CD4-positive, alpha-beta T cell (primary cell): ENCODE measurements around the gene FCRLB. TPM values are rescaled to one million over a fixed set of nuclear protein-coding genes. Genes with fewer than 3 reads are reported as not detected.
"Not testable (repeated sequence)": the region's sequence is repeated elsewhere in the genome, so short reads cannot be mapped to it uniquely, and the experiment has no call there.

Source experiments
- ATAC-seq: fragments of 200-7000 bp; cut with Tn5 transposase; one replicate; pipeline ENCODE4 v1.10.0; 2022; ENCODE audit warnings: mild to moderate bottlenecking; ENCODE audit not compliant: poor library complexity
- CTCF ChIA-PET: fragments of 350-600 bp; sonication (Branson Sonifier 250); formaldehyde crosslinking; loops from one replicate; lab custom pipeline; 2021; ENCODE audit warnings: antibody characterized with exemption, inconsistent platforms; lab: Charles Lee
- POLR2A ChIA-PET: fragments of 350-600 bp; sonication (Branson Sonifier 250); formaldehyde crosslinking; loops from one replicate; lab custom pipeline; 2021; ENCODE audit warnings: antibody characterized with exemption, inconsistent platforms; lab: Charles Lee
- DNase-seq, 14 experiments: peaks; one replicate each; pipeline ENCODE4 v3.0.0-alpha.2; 2013 to 2020; ENCODE audit warnings: mixed read lengths in 2 of 14
- H3K27ac ChIP-seq, 2 donors: one replicate each; pipeline versions ENCODE4 v1.5.1 to v1.7.0; 2013; ENCODE audit warnings: low read length in 2 of 2, low read depth in 1 of 2, mild to moderate bottlenecking in 1 of 2
- H3K27me3 ChIP-seq, 2 experiments: 1 replicate in 1 of 2; 2 replicates in 1 of 2; pipeline versions ENCODE4 v1.6.1 to v1.7.0; 2013; ENCODE audit warnings: low read length in 2 of 2, control low read depth in 1 of 2, mild to moderate bottlenecking in 1 of 2, moderate library complexity in 1 of 2; ENCODE audit not compliant: insufficient read depth in 2 of 2, control insufficient read depth in 1 of 2
- H3K36me3 ChIP-seq: one replicate; pipeline ENCODE4 v1.6.1; 2013; ENCODE audit warnings: low read length, control low read depth; ENCODE audit not compliant: insufficient read depth
- H3K4me1 ChIP-seq: one replicate; pipeline ENCODE4 v1.6.1; 2013; ENCODE audit warnings: low read length, control low read depth; ENCODE audit not compliant: insufficient read depth
- H3K4me3 ChIP-seq: one replicate; pipeline ENCODE4 v1.5.1; 2013; ENCODE audit warnings: mild to moderate bottlenecking, low read length, moderate library complexity
- H3K9me3 ChIP-seq, 2 experiments: 1 replicate in 1 of 2; 2 replicates in 1 of 2; pipeline versions ENCODE4 v1.6.1 to v1.7.0; 2013; ENCODE audit warnings: low read length in 2 of 2, mild to moderate bottlenecking in 2 of 2, control low read depth in 1 of 2, moderate library complexity in 1 of 2; ENCODE audit not compliant: control insufficient read depth in 1 of 2, insufficient read depth in 1 of 2
- H3K27ac Mint-ChIP-seq: one replicate; pipeline ENCODE4 v1.8.0; 2020; ENCODE audit warnings: mixed read lengths
- H3K27me3 Mint-ChIP-seq: one replicate; pipeline ENCODE4 v1.8.0; 2021; ENCODE audit warnings: mixed read lengths
- H3K36me3 Mint-ChIP-seq: one replicate; pipeline ENCODE4 v1.8.0; 2021; ENCODE audit warnings: low read depth, mixed read lengths
- H3K4me1 Mint-ChIP-seq: one replicate; pipeline ENCODE4 v1.8.0; 2021; ENCODE audit warnings: low read depth, mixed read lengths
- H3K4me3 Mint-ChIP-seq: one replicate; pipeline ENCODE4 v1.8.0; 2020; ENCODE audit warnings: mild to moderate bottlenecking, mixed read lengths
- H3K9me3 Mint-ChIP-seq: one replicate; pipeline ENCODE4 v1.8.0; 2020; ENCODE audit warnings: mixed read lengths
- intact Hi-C, 2 experiments: fragments of 100-400 bp; cut with DNase I in 1 of 2; cut with micrococcal nuclease in 1 of 2; formaldehyde crosslinking; loops; one replicate each; pipeline versions ENCODE4 v1.15.1 to v1.9.0; 2023 to 2025; cut with DNase I, micrococcal nuclease
- total RNA-seq, 174 experiments: library from RNA in 2 of 174; stranded (reverse) in 2 of 174; gene quantifications; one replicate each; pipeline ENCODE4 v1.2.3 and lab custom pipeline; 2021 to 2026
- TF ChIP-seq, protein P1 (sequence below): fragments of 200-600 bp; IDR thresholded peaks from one replicate; pipeline ENCODE4 v1.8.0; 2022; ENCODE audit warnings: antibody characterized with exemption, mild to moderate bottlenecking

The FCRLB gene
- total RNA-seq, 2 experiments from 2014 or later, result 0.11 TPM; not detected in 1

DNA sequence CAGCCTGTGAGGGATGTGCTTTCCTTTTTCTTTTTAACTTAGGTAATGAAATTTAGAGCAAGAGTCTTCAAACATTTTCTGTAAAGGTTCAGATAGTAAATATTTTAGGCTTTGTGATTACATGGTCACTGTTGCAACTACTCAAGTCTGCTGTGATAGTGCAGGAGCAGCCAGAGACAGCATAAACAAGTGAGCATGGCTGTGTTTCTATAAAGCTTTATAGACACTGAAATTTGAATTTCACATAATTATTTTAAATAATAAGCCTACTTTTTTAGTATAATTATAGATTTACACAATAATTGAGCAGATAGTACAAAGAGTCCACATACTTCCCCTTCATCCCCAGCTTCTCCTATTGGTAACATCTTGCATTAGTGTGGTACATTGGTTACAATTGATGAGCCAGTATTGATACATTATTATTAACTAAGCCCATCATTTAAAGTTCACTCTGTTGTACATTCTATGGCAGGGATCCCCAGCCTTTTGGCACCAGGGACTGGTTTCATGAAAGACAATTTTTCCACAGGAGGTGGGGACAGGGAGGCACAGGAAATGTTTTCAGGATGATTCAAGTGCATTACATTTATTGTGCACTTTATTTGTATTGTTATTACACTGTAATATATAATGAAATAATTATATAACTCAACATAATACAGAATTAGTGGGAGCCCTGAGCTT lies 47.8 kb downstream of the FCRLB start:
- Mint-ChIP-seq H3K36me3 (peaks cover 17% of the 10 kb centered on the region), H3K27ac (no peak overlapping the region), H3K4me1 (peaks cover 33% of the 10 kb centered on the region), H3K27me3 (no peaks in the 10 kb centered on the region), H3K4me3 (peak overlapping the region; percentile 77), H3K9me3 (no peaks in the 10 kb centered on the region)
- Histone ChIP-seq H3K36me3 (no peaks in the 10 kb centered on the region), H3K9me3 (no peaks in the 10 kb centered on the region), H3K4me1 (peaks cover 47% of the 10 kb centered on the region), H3K4me3 (no peak overlapping the region), H3K27ac (no peak overlapping the region), H3K27me3 (no peaks in the 10 kb centered on the region)
- TF ChIP-seq, protein P1, sequence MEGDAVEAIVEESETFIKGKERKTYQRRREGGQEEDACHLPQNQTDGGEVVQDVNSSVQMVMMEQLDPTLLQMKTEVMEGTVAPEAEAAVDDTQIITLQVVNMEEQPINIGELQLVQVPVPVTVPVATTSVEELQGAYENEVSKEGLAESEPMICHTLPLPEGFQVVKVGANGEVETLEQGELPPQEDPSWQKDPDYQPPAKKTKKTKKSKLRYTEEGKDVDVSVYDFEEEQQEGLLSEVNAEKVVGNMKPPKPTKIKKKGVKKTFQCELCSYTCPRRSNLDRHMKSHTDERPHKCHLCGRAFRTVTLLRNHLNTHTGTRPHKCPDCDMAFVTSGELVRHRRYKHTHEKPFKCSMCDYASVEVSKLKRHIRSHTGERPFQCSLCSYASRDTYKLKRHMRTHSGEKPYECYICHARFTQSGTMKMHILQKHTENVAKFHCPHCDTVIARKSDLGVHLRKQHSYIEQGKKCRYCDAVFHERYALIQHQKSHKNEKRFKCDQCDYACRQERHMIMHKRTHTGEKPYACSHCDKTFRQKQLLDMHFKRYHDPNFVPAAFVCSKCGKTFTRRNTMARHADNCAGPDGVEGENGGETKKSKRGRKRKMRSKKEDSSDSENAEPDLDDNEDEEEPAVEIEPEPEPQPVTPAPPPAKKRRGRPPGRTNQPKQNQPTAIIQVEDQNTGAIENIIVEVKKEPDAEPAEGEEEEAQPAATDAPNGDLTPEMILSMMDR, result no peak
- intact Hi-C loops, result loop anchor here in 1 of 2 experiments (10.0 kb wide), 2 partner anchors 736 to 796 kb away; partner anchors contain the start of gene UAP1
- POLR2A ChIA-PET, result no interaction called here
- ATAC-seq (no peak), DNase-seq (no peak)
- CTCF ChIA-PET, result interaction anchor here (1.6 kb wide), 1 partner anchor 20 kb away, joined by 5 read pairs; the partner anchor contains the start of gene DUSP12

DNA sequence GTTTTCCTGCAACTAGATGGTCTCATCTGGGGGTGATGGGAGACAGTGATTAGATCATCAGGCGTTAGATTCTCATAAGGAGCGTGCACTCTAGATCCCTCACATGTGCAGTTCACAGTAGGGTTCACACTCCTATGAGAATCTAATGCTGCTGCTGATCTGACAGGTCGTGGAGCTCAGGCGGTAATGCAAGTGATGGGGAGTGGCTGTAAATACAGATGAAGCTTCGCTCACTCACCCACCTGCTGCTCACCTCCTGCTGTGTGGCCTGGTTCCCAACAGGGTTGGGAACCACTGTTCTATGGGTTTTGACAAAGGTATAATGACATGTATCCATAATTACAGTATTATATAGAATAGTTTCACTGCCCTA lies 48.3 kb downstream of the FCRLB start:
- H3K4me3 Mint-ChIP-seq, result peak overlapping the region; percentile 77
- H3K4me1 ChIP-seq, result peaks cover 47% of the 10 kb centered on the region
- H3K9me3 Mint-ChIP-seq, H3K27me3 ChIP-seq, POLR2A ChIA-PET, H3K4me3 ChIP-seq, ATAC-seq, DNase-seq, H3K27me3 Mint-ChIP-seq, H3K9me3 ChIP-seq, H3K36me3 ChIP-seq, H3K27ac Mint-ChIP-seq, H3K27ac ChIP-seq: not testable (repeated sequence)
- peaks cover 17% of the 10 kb centered on the region for H3K36me3 Mint-ChIP-seq
- peaks cover 33% of the 10 kb centered on the region for H3K4me1 Mint-ChIP-seq
- CTCF ChIA-PET, result interaction anchor here (1.6 kb wide), 1 partner anchor 20 kb away, joined by 5 read pairs; the partner anchor contains the start of gene DUSP12
- intact Hi-C loops, result loop anchor here (10.0 kb wide), 3 partner anchors 155 to 795 kb away; partner anchors contain the start of gene UAP1 (in 1 of the 2)

DNA sequence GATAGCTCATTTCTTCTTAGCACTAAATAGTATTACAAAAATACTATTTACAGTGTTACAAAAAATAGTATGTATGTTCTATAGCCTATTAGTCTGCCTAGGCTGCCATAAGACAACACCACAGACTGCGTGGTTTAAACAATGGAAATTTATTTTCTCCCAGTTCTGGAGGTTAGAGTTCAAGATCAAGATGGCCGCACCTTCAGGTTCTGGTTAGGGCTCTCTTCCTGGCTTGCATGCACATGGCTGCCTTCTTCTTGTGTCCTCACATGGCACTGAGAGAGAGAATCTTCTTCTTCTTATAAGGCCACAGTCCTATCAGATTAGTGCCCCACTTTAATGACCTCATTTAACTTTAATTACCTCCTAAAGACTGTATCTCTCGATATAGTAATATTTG lies 48.9 kb downstream of the FCRLB start:
- Mint-ChIP-seq H3K4me3 (peak overlapping the region; percentile 77), H3K4me1 (peaks cover 30% of the 10 kb centered on the region), H3K27ac (no peak overlapping the region), H3K9me3 (no peaks in the 10 kb centered on the region), H3K36me3 (peaks cover 17% of the 10 kb centered on the region), H3K27me3 (no peaks in the 10 kb centered on the region)
- no peak for ATAC-seq
- CTCF ChIA-PET, result interaction anchor here (1.6 kb wide), 1 partner anchor 21 kb away, joined by 5 read pairs; the partner anchor contains the start of gene DUSP12
- Histone ChIP-seq H3K36me3 (no peaks in the 10 kb centered on the region), H3K27me3 (no peaks in the 10 kb centered on the region), H3K27ac (no peak overlapping the region), H3K9me3 (no peaks in the 10 kb centered on the region), H3K4me3 (no peak overlapping the region), H3K4me1 (peaks cover 49% of the 10 kb centered on the region)
- intact Hi-C loops, result loop anchor here in 1 of 2 experiments (10.0 kb wide), 1 partner anchor 155 kb away; no protein-coding TSS in a partner anchor
- no peak for DNase-seq
- TF ChIP-seq, protein P1, result no peak
- POLR2A ChIA-PET, result no interaction called here
